ENCODE results near the gene SERPINE2. TPM values are rescaled to one million over a fixed set of nuclear protein-coding genes. Genes with fewer than 3 reads are reported as not detected.
A peak's percentile ranks its signal among the peaks of the same experiment; 100 is the strongest.
"Not testable (repeated sequence)": the region's sequence is repeated elsewhere in the genome, so short reads cannot be mapped to it uniquely, and the experiment has no call there.

SERPINE2 gene
- total and polyA plus RNA-seq, 10 donors = 20.9 to 105 (median 33.2) TPM

GRCh38 chr2:223943561-223944008 is 95.5 kb downstream of the SERPINE2 start:
- TF ChIP-seq POLR2AphosphoS5 (IDR thresholded peaks at IDR 0.05) (no peak), CTCF (IDR thresholded peaks at IDR 0.05 in 8 of 11, conservative IDR thresholded peaks at IDR 0.05 in 3 of 11) (no peak), POLR2A (IDR thresholded peaks at IDR 0.05) (no peak)
- intact Hi-C loops (cut with DNase I; ENCODE audit: low total_unique reads) = no loop called here
- H3K27me3 ChIP-seq (replicated peaks in 1 of 7) = no peaks in the 10 kb centered on the region
- H3K4me3 ChIP-seq = peak overlapping the region; percentile 74 to 95 (median 88)
- peaks cover 16 to 83% (median 68%) of the 10 kb centered on the region in 6 donors for H3K4me1 ChIP-seq
- H3K36me3 ChIP-seq = peaks cover 0 to 8% (median 0%) of the 10 kb centered on the region in 6 donors
- H3K9me3 ChIP-seq = no peaks in the 10 kb centered on the region
- WGBS, 5 donors = 34 to 53% (median 39%) methylated on average over 7 of the region's 7 CpGs
- no peak for DNase-seq
- peak overlapping the region in 7 of 8 donors; percentile 92 to 98 (median 95) for H3K27ac ChIP-seq

GRCh38 chr2:223943135-223943534 is 96.0 kb downstream of the SERPINE2 start:
- Histone ChIP-seq H3K27ac (peak overlapping the region in 4 of 8 donors; percentile 92 to 98 (median 94)), H3K36me3 (peaks cover 0 to 8% (median 0%) of the 10 kb centered on the region in 6 donors), H3K27me3 (replicated peaks in 1 of 7) (no peaks in the 10 kb centered on the region), H3K4me3 (peak overlapping the region in 6 of 8 donors; percentile 74 to 95 (median 92)), H3K9me3 (no peaks in the 10 kb centered on the region), H3K4me1 (peaks cover 16 to 83% (median 69%) of the 10 kb centered on the region in 6 donors)
- intact Hi-C loops (cut with DNase I; ENCODE audit: low total_unique reads) = no loop called here
- no peak for TF ChIP-seq POLR2A (IDR thresholded peaks at IDR 0.05)
- no peak for TF ChIP-seq CTCF (IDR thresholded peaks at IDR 0.05 in 8 of 11, conservative IDR thresholded peaks at IDR 0.05 in 3 of 11)
- TF ChIP-seq POLR2AphosphoS5 (IDR thresholded peaks at IDR 0.05) = no peak
- DNase-seq = no peak
- WGBS, 5 donors = 78 to 95% (median 85%) methylated on average over 1 of the region's 1 CpG

- H3K36me3 ChIP-seq = peaks cover 0 to 8% (median 0%) of the 10 kb centered on the region in 6 donors
- TF ChIP-seq POLR2A (IDR thresholded peaks at IDR 0.05) = no peak
- no peak for TF ChIP-seq CTCF (IDR thresholded peaks at IDR 0.05 in 8 of 11, conservative IDR thresholded peaks at IDR 0.05 in 3 of 11)
- TF ChIP-seq POLR2AphosphoS5 (IDR thresholded peaks at IDR 0.05) = peak in 1 of 3 donors; percentile 24
- H3K4me1 ChIP-seq = peaks cover 24 to 89% (median 80%) of the 10 kb centered on the region in 6 donors
- peak overlapping the region in 5 of 8 donors; percentile 32 to 68 (median 36) for H3K27ac ChIP-seq
- WGBS, 5 donors = 46 to 59% (median 49%) methylated on average over 12 of the region's 12 CpGs
- intact Hi-C loops (cut with DNase I; ENCODE audit: low total_unique reads) = no loop called here
- no peaks in the 10 kb centered on the region for H3K9me3 ChIP-seq
- DNase-seq = no peak
- H3K27me3 ChIP-seq (replicated peaks in 1 of 7) = no peaks in the 10 kb centered on the region
- H3K4me3 ChIP-seq = peak overlapping the region in 1 of 8 donors; percentile 1
These were observed 97.4 kb downstream of the SERPINE2 start for GRCh38 chr2:223941579-223942277.

GRCh38 chr2:223939438-223939837 is 99.6 kb downstream of the SERPINE2 start:
- H3K4me3 ChIP-seq; H3K36me3 ChIP-seq; intact Hi-C loops (cut with DNase I; ENCODE audit: low total_unique reads); H3K9me3 ChIP-seq; H3K27me3 ChIP-seq (replicated peaks in 1 of 7); DNase-seq: not testable (repeated sequence)
- H3K27ac ChIP-seq = peak overlapping the region in 2 of 8 donors; percentile 1 to 18
- WGBS, 5 donors = 45 to 63% (median 52%) methylated on average over 2 of the region's 2 CpGs
- H3K4me1 ChIP-seq = peaks cover 32 to 97% (median 81%) of the 10 kb centered on the region in 6 donors
